Right hindlimb (tissue), 1 donor: Measurements from ENCODE around the gene ANKRD40.
"Not testable (repeated sequence)": the region's sequence is repeated elsewhere in the genome, so short reads cannot be mapped to it uniquely, and the experiment has no call there.

ENCODE experiments used
- DNase-seq: peaks from one replicate; pipeline ENCODE4 v3.0.0-alpha.2; 2018

ANKRD40 gene

GRCh38 chr17:50710025-50710424, 2.3 kb upstream of the ANKRD40 start:
- DNase-seq: no peak

- not testable (repeated sequence) for DNase-seq
These were observed 1.3 kb upstream of the ANKRD40 start for GRCh38 chr17:50709053-50709452.

- peak; percentile 46 for DNase-seq
These were observed 611 bp upstream of the ANKRD40 start for GRCh38 chr17:50708050-50709000.

- DNase-seq: no peak
These were observed 4.6 kb downstream of the ANKRD40 start for GRCh38 chr17:50703162-50703561.

GRCh38 chr17:50699410-50699809, 8.3 kb downstream of the ANKRD40 start:
- DNase-seq: no peak

GRCh38 chr17:50697663-50698272, 9.9 kb downstream of the ANKRD40 start:
- no peak for DNase-seq

- DNase-seq: no peak
These were observed 10.7 kb downstream of the ANKRD40 start for GRCh38 chr17:50697062-50697461.

GRCh38 chr17:50696365-50696879, 11.3 kb downstream of the ANKRD40 start:
- DNase-seq: no peak

- DNase-seq: no peak
These were observed 14.6 kb downstream of the ANKRD40 start for GRCh38 chr17:50693036-50693682.

- no peak for DNase-seq
These were observed 15.2 kb downstream of the ANKRD40 start for GRCh38 chr17:50692448-50693035.

GRCh38 chr17:50691550-50692447, 15.9 kb downstream of the ANKRD40 start:
- no peak for DNase-seq

GRCh38 chr17:50690887-50691549, 16.7 kb downstream of the ANKRD40 start:
- no peak for DNase-seq

- DNase-seq: peak; percentile 61
These were observed 17.5 kb downstream of the ANKRD40 start for GRCh38 chr17:50689956-50690886.

GRCh38 chr17:50689251-50689650, 18.5 kb downstream of the ANKRD40 start:
- DNase-seq: no peak

- DNase-seq: no peak
These were observed 19.5 kb downstream of the ANKRD40 start for GRCh38 chr17:50688245-50688644.

GRCh38 chr17:50687200-50688066, 20.3 kb downstream of the ANKRD40 start:
- DNase-seq: no peak

- peak; percentile 84 for DNase-seq
These were observed 21.1 kb downstream of the ANKRD40 start for GRCh38 chr17:50686494-50687199.

- no peak for DNase-seq
These were observed 21.8 kb downstream of the ANKRD40 start for GRCh38 chr17:50685691-50686493.
